ENCODE results near the gene BTF3L4.

GRCh38 chr1:52059888-52060287, 3.8 kb downstream of the BTF3L4 start:
- TF ChIP-seq GATA2 (IDR thresholded peaks at IDR 0.05; ENCODE audit: low read depth, low read length) (no peak), GATA3 (IDR thresholded peaks at IDR 0.05; ENCODE audit: low read depth, low read length) (no peak)

Measured in SH-SY5Y (cell line).